HCT116 (cell line): Measurements from ENCODE around the gene EXOC6B. TPM values are rescaled to one million over a fixed set of nuclear protein-coding genes. Genes with fewer than 3 reads are reported as not detected.

Source experiments
- ATAC-seq: fragments of 200-7000 bp; cut with Tn5 transposase; 2 replicates; pipeline ENCODE4 v1.9.1; 2020; ENCODE audit warnings: mild to moderate bottlenecking, moderate library complexity
- BruUV-seq: library from RNA; stranded (reverse); fragments of 400-500 nt; replicated peaks from 2 replicates; lab custom pipeline; 2021; lab: Mats Ljungman, UMichigan
- CTCF ChIA-PET: fragments of 300-600 bp; sonication (Branson Sonifier 250); formaldehyde crosslinking; loops from one replicate; lab custom pipeline; 2021; ENCODE audit warnings: antibody characterized with exemption; lab: Charles Lee
- POLR2A ChIA-PET: fragments of 300-600, 350-600 bp; sonication (Branson Sonifier 250); formaldehyde crosslinking; loops from one replicate; lab custom pipeline; 2021; ENCODE audit warnings: antibody characterized with exemption; lab: Charles Lee
- RAD21 ChIA-PET, 2 experiments: fragments of 300-600 bp; sonication (Branson Sonifier 250); formaldehyde crosslinking; loops; one replicate each; lab custom pipeline; 2023; ENCODE audit warnings: low total read pairs in 2 of 2; ENCODE audit not compliant: uncharacterized antibody in 2 of 2, unreplicated experiment in 2 of 2, low non-redundant PET in 1 of 2; lab: Charles Lee
- DNase-seq: peaks from one replicate; pipeline ENCODE4 v3.0.0-alpha.2; 2010; ENCODE audit warnings: low read depth, low spot score
- H2AFZ ChIP-seq: fragments of 200-600 bp; shearing (Covaris generic), sonication (generic); 2 replicates; pipeline ENCODE4 v1.6.1; 2017; ENCODE audit warnings: low read depth, mixed run types, mixed read lengths, antibody characterized with exemption, low read length; ENCODE audit not compliant: poor library complexity, severe bottlenecking
- H3K27ac ChIP-seq: 2 replicates; pipeline ENCODE4 v1.5.1; 2012; ENCODE audit warnings: low read depth, low read length
- H3K27me3 ChIP-seq: fragments of 200-600 bp; sonication (generic); 2 replicates; pipeline ENCODE4 v1.6.1; 2016; ENCODE audit warnings: mixed run types, low read length, mixed read lengths; ENCODE audit not compliant: insufficient read depth
- H3K36me3 ChIP-seq, 2 experiments: fragments of 200-500 bp in 1 of 2; fragments of 200-600 bp in 1 of 2; sonication (Bioruptor generic) in 1 of 2; sonication (generic) in 1 of 2; 2 replicates each; pipeline versions ENCODE4 v1.5.1 to v1.6.1; 2014 to 2016; ENCODE audit warnings: low read length in 2 of 2, inconsistent platforms in 1 of 2, mixed read lengths in 1 of 2, mixed run types in 1 of 2; ENCODE audit not compliant: insufficient read depth in 2 of 2, control insufficient read depth in 1 of 2
- H3K4me1 ChIP-seq, 2 experiments: fragments of 200-600 bp in 1 of 2; sonication (generic) in 1 of 2; 2 replicates each; pipeline versions ENCODE4 v1.5.1 to v1.6.1; 2012 to 2017; ENCODE audit warnings: low read length in 2 of 2, inconsistent platforms in 1 of 2, mild to moderate bottlenecking in 1 of 2, mixed read lengths in 1 of 2, mixed run types in 1 of 2, moderate library complexity in 1 of 2; ENCODE audit not compliant: insufficient read depth in 2 of 2, control insufficient read depth in 1 of 2
- H3K4me2 ChIP-seq: fragments of 200-600 bp; sonication (generic); 2 replicates; pipeline ENCODE4 v1.6.1; 2017; ENCODE audit warnings: mixed run types, low read length, mixed read lengths
- H3K4me3 ChIP-seq, 2 experiments: fragments of 200-600 bp in 1 of 2; sonication (generic) in 1 of 2; replicated peaks in 1 of 2; 2 replicates each; pipeline ENCODE4 v1.5.1; 2011 to 2016; ENCODE audit warnings: low read length in 2 of 2, control low read depth in 1 of 2, low read depth in 1 of 2, mild to moderate bottlenecking in 1 of 2, mixed read lengths in 1 of 2, mixed run types in 1 of 2
- H3K79me2 ChIP-seq: fragments of 200-600 bp; sonication (generic); 2 replicates; pipeline ENCODE4 v1.6.1; 2017; ENCODE audit warnings: mild to moderate bottlenecking, mixed run types, low read length, moderate library complexity, mixed read lengths; ENCODE audit not compliant: insufficient read depth
- H3K9ac ChIP-seq: fragments of 200-600 bp; sonication (generic); 2 replicates; pipeline ENCODE4 v1.6.1; 2016; ENCODE audit warnings: low read length, mixed read lengths
- H3K9me2 ChIP-seq: fragments of 200-600 bp; sonication (generic), shearing (Covaris generic); 2 replicates; pipeline ENCODE4 v1.6.1; 2017; ENCODE audit warnings: mixed run types, mild to moderate bottlenecking, moderate library complexity; ENCODE audit not compliant: insufficient read depth
- H3K9me3 ChIP-seq, 2 experiments: fragments of 200-500 bp in 1 of 2; fragments of 200-600 bp in 1 of 2; sonication (Bioruptor generic) in 1 of 2; sonication (generic) in 1 of 2; 2 replicates each; pipeline ENCODE4 v1.6.1; 2014 to 2017; ENCODE audit warnings: low read length in 2 of 2, mixed read lengths in 2 of 2, inconsistent platforms in 1 of 2, low read depth in 1 of 2, mild to moderate bottlenecking in 1 of 2, mixed run types in 1 of 2, moderate library complexity in 1 of 2; ENCODE audit not compliant: control insufficient read depth in 1 of 2, insufficient read depth in 1 of 2
- H4K20me1 ChIP-seq: fragments of 200-600 bp; sonication (generic), shearing (Covaris generic); 2 replicates; pipeline ENCODE4 v1.6.1; 2017; ENCODE audit warnings: mixed run types, mild to moderate bottlenecking, moderate library complexity; ENCODE audit not compliant: insufficient read depth
- CBX3 ChIP-seq: IDR thresholded peaks from 2 replicates; pipeline ENCODE4 v1.6.1; 2012; ENCODE audit warnings: low read depth
- ELF1 ChIP-seq: IDR thresholded peaks from 2 replicates; pipeline ENCODE4 v1.6.1; 2012; ENCODE audit warnings: low read depth, borderline replicate concordance
- FOSL1 ChIP-seq: IDR thresholded peaks from 2 replicates; pipeline ENCODE4 v1.6.1; 2012; ENCODE audit warnings: low read depth
- RAD21 ChIP-seq: IDR thresholded peaks from 2 replicates; pipeline ENCODE4 v1.6.1; 2012; ENCODE audit warnings: low read depth, mild to moderate bottlenecking
- SIN3A ChIP-seq: IDR thresholded peaks from 2 replicates; pipeline ENCODE4 v1.6.1; 2012; ENCODE audit warnings: low read depth
- TCF7L2 ChIP-seq: IDR thresholded peaks from 2 replicates; pipeline ENCODE4 v1.7.0; 2011; ENCODE audit warnings: borderline replicate concordance, inconsistent platforms; ENCODE audit not compliant: insufficient read depth, insufficient read length; ENCODE audit errors: extremely low read depth
- YY1 ChIP-seq: IDR thresholded peaks from 2 replicates; pipeline ENCODE4 v1.6.1; 2011; ENCODE audit warnings: low read length, low read depth, moderate library complexity, mild to moderate bottlenecking; ENCODE audit not compliant: insufficient replicate concordance; ENCODE audit errors: extremely low read depth
- ZFX ChIP-seq: fragments of 450-650 bp; IDR thresholded peaks from 2 replicates; pipeline ENCODE4 v1.6.1; 2017
- ZNF274 ChIP-seq: fragments of 200-500 bp; sonication (Bioruptor generic); IDR thresholded peaks from 2 replicates; pipeline ENCODE4 v1.6.1; 2014; ENCODE audit warnings: mild to moderate bottlenecking, low read depth, low read length, inconsistent platforms
- intact Hi-C: fragments of 100-400 bp; cut with micrococcal nuclease; formaldehyde crosslinking; loops from 2 replicates; pipeline ENCODE4 v1.10.0; 2022
- total RNA-seq: library from RNA; stranded (reverse); gene quantifications from one replicate; pipeline ENCODE4 v1.2.1, GENCODE V29; 2021; ENCODE audit not compliant: unreplicated experiment
- TF ChIP-seq, protein P1 (sequence below): IDR thresholded peaks from 2 replicates; pipeline ENCODE4 v1.6.1; 2012
- TF ChIP-seq, protein P2 (sequence below): IDR thresholded peaks from 2 replicates; pipeline ENCODE4 v1.6.1; 2012; ENCODE audit warnings: low read depth
- TF ChIP-seq, protein P3 (sequence below), 3 experiments: fragments of 200-600 bp in 1 of 3; sonication (generic) in 1 of 3; IDR thresholded peaks in 2 of 3; conservative IDR thresholded peaks in 1 of 3; 2 replicates each; pipeline ENCODE4 v1.5.1; 2012 to 2017; ENCODE audit warnings: low read depth in 2 of 3, low read length in 2 of 3, antibody characterized with exemption in 1 of 3, borderline replicate concordance in 1 of 3, control low read depth in 1 of 3, mild to moderate bottlenecking in 1 of 3, mixed read lengths in 1 of 3, mixed run types in 1 of 3, moderate library complexity in 1 of 3; ENCODE audit not compliant: insufficient read depth in 1 of 3

Gene EXOC6B
- total RNA-seq, 1 experiment from 2014 or later, result 25.4 TPM

DNA sequence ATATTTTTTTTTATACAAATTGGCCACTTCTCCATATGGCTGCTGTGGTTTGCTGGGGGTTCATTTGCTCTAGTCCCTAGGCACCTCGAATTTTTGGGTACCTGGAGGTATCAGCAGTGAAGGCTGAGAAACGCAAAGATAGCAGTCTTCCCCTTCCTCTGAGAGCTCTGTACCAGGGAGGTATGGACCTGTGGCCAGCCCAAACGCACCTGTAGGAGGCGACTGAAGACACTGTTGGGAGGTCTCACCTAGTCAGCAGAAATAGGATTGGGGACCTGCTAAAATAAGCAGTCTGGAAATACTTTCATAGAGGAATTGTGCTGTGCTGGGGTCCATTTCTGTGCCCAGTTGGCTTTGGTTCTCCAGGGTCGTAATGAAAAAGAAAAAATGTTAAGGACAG is 385.9 kb downstream of the EXOC6B start:
- H3K36me3 ChIP-seq, result no peaks in the 10 kb centered on the region
- H3K9ac ChIP-seq, result no peak overlapping the region
- H3K4me2 ChIP-seq, result no peak overlapping the region
- ATAC-seq, result no peak
- H3K4me1 ChIP-seq, result no peaks in the 10 kb centered on the region
- H3K27ac ChIP-seq, result no peak overlapping the region
- no peaks in the 10 kb centered on the region for H3K9me2 ChIP-seq
- CTCF ChIA-PET, result no interaction called here
- TF ChIP-seq ZFX (no peak), SIN3A (no peak), CBX3 (no peak), ZNF274 (no peak), ELF1 (no peak), RAD21 (no peak), FOSL1 (no peak), TCF7L2 (no peak), YY1 (no peak)
- TF ChIP-seq, protein P1, sequence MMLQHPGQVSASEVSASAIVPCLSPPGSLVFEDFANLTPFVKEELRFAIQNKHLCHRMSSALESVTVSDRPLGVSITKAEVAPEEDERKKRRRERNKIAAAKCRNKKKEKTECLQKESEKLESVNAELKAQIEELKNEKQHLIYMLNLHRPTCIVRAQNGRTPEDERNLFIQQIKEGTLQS, result no peak
- TF ChIP-seq, protein P2, sequence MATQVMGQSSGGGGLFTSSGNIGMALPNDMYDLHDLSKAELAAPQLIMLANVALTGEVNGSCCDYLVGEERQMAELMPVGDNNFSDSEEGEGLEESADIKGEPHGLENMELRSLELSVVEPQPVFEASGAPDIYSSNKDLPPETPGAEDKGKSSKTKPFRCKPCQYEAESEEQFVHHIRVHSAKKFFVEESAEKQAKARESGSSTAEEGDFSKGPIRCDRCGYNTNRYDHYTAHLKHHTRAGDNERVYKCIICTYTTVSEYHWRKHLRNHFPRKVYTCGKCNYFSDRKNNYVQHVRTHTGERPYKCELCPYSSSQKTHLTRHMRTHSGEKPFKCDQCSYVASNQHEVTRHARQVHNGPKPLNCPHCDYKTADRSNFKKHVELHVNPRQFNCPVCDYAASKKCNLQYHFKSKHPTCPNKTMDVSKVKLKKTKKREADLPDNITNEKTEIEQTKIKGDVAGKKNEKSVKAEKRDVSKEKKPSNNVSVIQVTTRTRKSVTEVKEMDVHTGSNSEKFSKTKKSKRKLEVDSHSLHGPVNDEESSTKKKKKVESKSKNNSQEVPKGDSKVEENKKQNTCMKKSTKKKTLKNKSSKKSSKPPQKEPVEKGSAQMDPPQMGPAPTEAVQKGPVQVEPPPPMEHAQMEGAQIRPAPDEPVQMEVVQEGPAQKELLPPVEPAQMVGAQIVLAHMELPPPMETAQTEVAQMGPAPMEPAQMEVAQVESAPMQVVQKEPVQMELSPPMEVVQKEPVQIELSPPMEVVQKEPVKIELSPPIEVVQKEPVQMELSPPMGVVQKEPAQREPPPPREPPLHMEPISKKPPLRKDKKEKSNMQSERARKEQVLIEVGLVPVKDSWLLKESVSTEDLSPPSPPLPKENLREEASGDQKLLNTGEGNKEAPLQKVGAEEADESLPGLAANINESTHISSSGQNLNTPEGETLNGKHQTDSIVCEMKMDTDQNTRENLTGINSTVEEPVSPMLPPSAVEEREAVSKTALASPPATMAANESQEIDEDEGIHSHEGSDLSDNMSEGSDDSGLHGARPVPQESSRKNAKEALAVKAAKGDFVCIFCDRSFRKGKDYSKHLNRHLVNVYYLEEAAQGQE, result no peak
- TF ChIP-seq, protein P3, sequence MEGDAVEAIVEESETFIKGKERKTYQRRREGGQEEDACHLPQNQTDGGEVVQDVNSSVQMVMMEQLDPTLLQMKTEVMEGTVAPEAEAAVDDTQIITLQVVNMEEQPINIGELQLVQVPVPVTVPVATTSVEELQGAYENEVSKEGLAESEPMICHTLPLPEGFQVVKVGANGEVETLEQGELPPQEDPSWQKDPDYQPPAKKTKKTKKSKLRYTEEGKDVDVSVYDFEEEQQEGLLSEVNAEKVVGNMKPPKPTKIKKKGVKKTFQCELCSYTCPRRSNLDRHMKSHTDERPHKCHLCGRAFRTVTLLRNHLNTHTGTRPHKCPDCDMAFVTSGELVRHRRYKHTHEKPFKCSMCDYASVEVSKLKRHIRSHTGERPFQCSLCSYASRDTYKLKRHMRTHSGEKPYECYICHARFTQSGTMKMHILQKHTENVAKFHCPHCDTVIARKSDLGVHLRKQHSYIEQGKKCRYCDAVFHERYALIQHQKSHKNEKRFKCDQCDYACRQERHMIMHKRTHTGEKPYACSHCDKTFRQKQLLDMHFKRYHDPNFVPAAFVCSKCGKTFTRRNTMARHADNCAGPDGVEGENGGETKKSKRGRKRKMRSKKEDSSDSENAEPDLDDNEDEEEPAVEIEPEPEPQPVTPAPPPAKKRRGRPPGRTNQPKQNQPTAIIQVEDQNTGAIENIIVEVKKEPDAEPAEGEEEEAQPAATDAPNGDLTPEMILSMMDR (IDR thresholded peaks at IDR 0.05 in 2 of 3, conservative IDR thresholded peaks at IDR 0.05 in 1 of 3; ENCODE audit: borderline replicate concordance in 1 of 3, insufficient read depth in 1 of 3, low read depth in 2 of 3, low read length in 2 of 3), result no peak
- H3K27me3 ChIP-seq, result no peaks in the 10 kb centered on the region
- intact Hi-C loops, result no loop called here
- H3K79me2 ChIP-seq, result no peaks in the 10 kb centered on the region
- H2AFZ ChIP-seq, result no peak overlapping the region
- RAD21 ChIA-PET, result no interaction called here
- DNase-seq, result no peak
- POLR2A ChIA-PET, result no interaction called here
- BruUV-seq, result no TSS peak
- H3K4me3 ChIP-seq, result no peak overlapping the region
- no peaks in the 10 kb centered on the region for H4K20me1 ChIP-seq
- H3K9me3 ChIP-seq, result no peaks in the 10 kb centered on the region; a peak in 1 of 4 replicates
